Activated CD4-positive, alpha-beta T cell treated with anti-CD3 and anti-CD28 coated beads for 48 hours (primary cell): Measurements from ENCODE around the gene MAP3K15.
"Not testable (repeated sequence)": the region's sequence is repeated elsewhere in the genome, so short reads cannot be mapped to it uniquely, and the experiment has no call there.

Experiments used
- DNase-seq: peaks from one replicate; pipeline ENCODE4 v3.0.0-alpha.2; 2020

MAP3K15 gene

GRCh38 chrX:19539665-19540064, 24.4 kb upstream of the MAP3K15 start:
- DNase-seq, result no peak

- DNase-seq, result no peak
Measured at GRCh38 chrX:19535476-19535875, 20.2 kb upstream of the MAP3K15 start.

- DNase-seq, result no peak
Measured at GRCh38 chrX:19532709-19533108, 17.4 kb upstream of the MAP3K15 start.

GRCh38 chrX:19517965-19518364, 2.7 kb upstream of the MAP3K15 start:
- DNase-seq, result no peak

- DNase-seq, result no peak
Measured at GRCh38 chrX:19515615-19516105, 352 bp upstream of the MAP3K15 start.

- DNase-seq, result no peak
Measured at GRCh38 chrX:19513383-19513782, 1.9 kb downstream of the MAP3K15 start.

GRCh38 chrX:19512961-19513360, 2.3 kb downstream of the MAP3K15 start:
- no peak for DNase-seq

GRCh38 chrX:19512359-19512758, 2.9 kb downstream of the MAP3K15 start:
- no peak for DNase-seq

GRCh38 chrX:19511796-19512195, 3.5 kb downstream of the MAP3K15 start:
- DNase-seq, result not testable (repeated sequence)

GRCh38 chrX:19496711-19497110, 18.6 kb downstream of the MAP3K15 start:
- DNase-seq, result no peak

- DNase-seq, result no peak
Measured at GRCh38 chrX:19487520-19488200, 27.6 kb downstream of the MAP3K15 start.

GRCh38 chrX:19479458-19479857, 35.9 kb downstream of the MAP3K15 start:
- DNase-seq, result no peak

- not testable (repeated sequence) for DNase-seq
Measured at GRCh38 chrX:19468383-19468782, 46.9 kb downstream of the MAP3K15 start.

- DNase-seq, result no peak
Measured at GRCh38 chrX:19462879-19463278, 52.4 kb downstream of the MAP3K15 start.

GRCh38 chrX:19462231-19462630, 53.1 kb downstream of the MAP3K15 start:
- DNase-seq, result no peak

GRCh38 chrX:19457662-19458061, 57.6 kb downstream of the MAP3K15 start:
- no peak for DNase-seq

GRCh38 chrX:19448077-19448476, 67.2 kb downstream of the MAP3K15 start:
- DNase-seq, result no peak

GRCh38 chrX:19446397-19446796, 68.9 kb downstream of the MAP3K15 start:
- DNase-seq, result no peak

GRCh38 chrX:19445772-19446171, 69.5 kb downstream of the MAP3K15 start:
- not testable (repeated sequence) for DNase-seq

GRCh38 chrX:19443869-19444526, 71.3 kb downstream of the MAP3K15 start:
- no peak for DNase-seq

- no peak for DNase-seq
Measured at GRCh38 chrX:19440713-19441112, 74.6 kb downstream of the MAP3K15 start.

- not testable (repeated sequence) for DNase-seq
Measured at GRCh38 chrX:19422661-19423060, 92.6 kb downstream of the MAP3K15 start.

- DNase-seq, result no peak
Measured at GRCh38 chrX:19410259-19410658, 105.0 kb downstream of the MAP3K15 start.

GRCh38 chrX:19403696-19404095, 111.6 kb downstream of the MAP3K15 start:
- no peak for DNase-seq

- DNase-seq, result no peak
Measured at GRCh38 chrX:19392703-19393102, 122.6 kb downstream of the MAP3K15 start.
